GM10266 (cell line): ENCODE data around the gene SKIDA1.

Experiments used
- DNase-seq: peaks from one replicate; pipeline ENCODE4 v3.0.0; 2012; ENCODE audit errors: extremely low spot score
- TF ChIP-seq, protein P1 (sequence below): IDR thresholded peaks from 2 replicates; pipeline ENCODE4 v1.5.1; 2012; ENCODE audit warnings: mild to moderate bottlenecking, low read depth; ENCODE audit not compliant: control insufficient read depth, insufficient read depth; ENCODE audit errors: missing control alignments

Gene SKIDA1

DNA sequence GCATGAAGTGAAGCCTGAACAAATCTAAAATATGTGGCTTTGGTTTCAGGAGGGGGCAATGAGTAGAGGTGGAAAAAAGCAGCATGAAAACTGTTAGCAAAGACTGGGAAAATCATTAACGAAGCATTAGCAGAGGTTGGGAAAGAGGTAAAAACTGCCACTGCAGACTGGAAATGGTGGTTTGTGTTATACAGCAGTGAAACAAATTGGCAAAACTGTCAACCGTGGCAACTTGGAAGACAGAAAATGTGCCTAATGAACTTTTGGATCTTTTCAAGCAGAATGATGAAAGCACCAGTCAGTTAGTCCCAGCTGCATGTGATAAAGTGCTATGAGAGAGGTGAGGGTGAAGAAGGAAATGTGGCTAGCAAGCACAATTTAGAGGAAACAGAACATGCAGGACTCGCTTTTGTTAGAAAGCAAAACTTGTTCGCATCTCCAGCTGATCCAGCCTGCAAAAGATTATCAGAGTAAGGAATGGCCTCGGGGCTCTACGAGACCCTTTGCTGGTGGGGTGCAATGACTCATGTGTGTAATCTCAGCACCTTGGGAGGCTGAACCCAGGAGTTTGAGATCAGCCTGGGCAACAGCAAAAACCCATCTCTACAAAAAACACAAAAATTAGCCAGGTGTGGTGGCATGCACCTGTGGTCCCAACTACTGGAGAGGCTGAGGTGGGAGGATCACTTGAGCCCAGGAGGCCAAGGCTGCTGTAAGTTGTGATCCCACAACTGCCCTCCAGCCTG lies 45.7 kb downstream of the SKIDA1 start:
- TF ChIP-seq, protein P1, sequence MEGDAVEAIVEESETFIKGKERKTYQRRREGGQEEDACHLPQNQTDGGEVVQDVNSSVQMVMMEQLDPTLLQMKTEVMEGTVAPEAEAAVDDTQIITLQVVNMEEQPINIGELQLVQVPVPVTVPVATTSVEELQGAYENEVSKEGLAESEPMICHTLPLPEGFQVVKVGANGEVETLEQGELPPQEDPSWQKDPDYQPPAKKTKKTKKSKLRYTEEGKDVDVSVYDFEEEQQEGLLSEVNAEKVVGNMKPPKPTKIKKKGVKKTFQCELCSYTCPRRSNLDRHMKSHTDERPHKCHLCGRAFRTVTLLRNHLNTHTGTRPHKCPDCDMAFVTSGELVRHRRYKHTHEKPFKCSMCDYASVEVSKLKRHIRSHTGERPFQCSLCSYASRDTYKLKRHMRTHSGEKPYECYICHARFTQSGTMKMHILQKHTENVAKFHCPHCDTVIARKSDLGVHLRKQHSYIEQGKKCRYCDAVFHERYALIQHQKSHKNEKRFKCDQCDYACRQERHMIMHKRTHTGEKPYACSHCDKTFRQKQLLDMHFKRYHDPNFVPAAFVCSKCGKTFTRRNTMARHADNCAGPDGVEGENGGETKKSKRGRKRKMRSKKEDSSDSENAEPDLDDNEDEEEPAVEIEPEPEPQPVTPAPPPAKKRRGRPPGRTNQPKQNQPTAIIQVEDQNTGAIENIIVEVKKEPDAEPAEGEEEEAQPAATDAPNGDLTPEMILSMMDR, result no peak
- no peak for DNase-seq

DNA sequence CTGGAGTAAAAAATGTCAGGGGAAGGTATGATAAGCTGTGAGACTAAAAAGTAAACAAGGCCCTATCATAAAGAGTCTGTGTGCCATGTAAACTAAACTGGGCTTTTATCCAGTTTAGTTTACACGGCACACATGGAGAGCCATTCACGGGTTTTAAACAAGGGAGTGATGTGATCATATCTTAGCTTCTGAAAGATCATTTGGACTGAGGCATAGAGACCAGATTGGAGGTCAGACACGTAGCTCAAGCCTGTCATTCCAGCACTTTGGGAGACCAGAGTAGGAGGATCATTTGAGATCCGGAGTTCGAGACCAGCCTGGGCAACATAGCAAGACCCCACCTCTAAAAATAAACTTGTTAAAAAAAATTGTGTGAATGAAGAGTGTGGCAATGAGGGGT lies 50.1 kb downstream of the SKIDA1 start:
- TF ChIP-seq, protein P1, result no peak
- DNase-seq, result no peak

DNA sequence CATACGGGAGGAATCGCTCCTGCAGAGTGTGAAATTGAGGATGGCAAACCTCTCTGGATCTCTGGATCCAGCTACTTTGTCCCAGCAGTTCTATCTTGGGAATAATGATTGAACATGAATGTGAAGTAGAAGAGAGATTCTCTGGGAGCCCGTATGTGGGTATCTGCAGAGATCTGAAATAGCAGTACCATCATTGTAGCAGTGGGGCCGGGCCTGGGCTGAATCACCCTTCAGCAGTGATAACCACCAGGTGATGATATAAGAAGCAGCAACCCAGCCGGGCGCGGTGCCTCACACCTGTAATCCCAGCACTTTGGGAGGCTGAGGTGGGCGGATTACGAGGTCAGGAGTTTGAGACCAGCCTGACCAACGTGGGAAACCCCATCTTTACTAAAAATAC lies 51.9 kb downstream of the SKIDA1 start:
- DNase-seq, result no peak
- TF ChIP-seq, protein P1, result no peak

DNA sequence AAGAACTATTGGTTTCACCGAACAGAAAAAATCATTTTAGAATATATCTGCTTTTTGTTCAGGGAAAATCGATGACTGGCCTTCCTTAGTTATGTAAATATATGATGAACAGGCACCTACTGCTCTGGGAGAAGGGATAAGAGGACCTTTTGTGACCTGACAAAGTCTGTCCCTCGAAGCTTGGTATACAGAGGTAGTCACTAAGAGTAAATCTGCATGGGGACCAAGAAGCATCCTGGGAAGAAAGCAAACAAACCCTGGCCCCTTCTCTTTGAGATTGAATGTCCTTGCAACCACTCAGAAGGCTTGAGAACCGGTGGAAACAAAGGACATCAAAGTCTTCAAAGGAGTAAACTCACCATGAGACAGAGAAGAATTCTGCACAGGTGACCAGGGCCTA lies 52.3 kb downstream of the SKIDA1 start:
- TF ChIP-seq, protein P1, result no peak

GRCh38 chr10:21468086-21468485 lies 57.4 kb downstream of the SKIDA1 start:
- TF ChIP-seq, protein P1, result no peak
- no peak for DNase-seq

More for the DNA sequence above, 52.3 kb downstream of the SKIDA1 start:
- no peak for DNase-seq

DNA sequence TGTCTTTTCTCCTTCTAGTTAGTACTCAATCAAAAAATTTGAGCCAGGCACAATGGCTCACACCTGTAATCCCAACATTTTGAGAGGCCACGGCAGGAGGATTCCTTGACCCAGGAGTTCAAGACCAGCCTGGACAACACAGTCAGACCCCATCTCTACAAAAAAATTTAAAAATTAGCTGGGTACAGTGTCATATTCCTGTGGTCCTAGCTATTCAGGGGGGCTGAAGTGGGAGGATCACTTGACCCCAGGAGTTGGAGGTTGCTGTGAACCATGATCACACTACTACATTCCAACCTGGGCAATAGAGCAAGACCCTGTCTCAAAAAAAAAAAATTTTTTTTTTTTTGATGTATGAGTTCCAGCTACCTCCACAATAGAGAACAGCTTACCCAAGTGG lies 57.8 kb downstream of the SKIDA1 start:
- TF ChIP-seq, protein P1, result no peak
- DNase-seq, result no peak

- TF ChIP-seq, protein P1, result no peak
- DNase-seq, result no peak
Measured at GRCh38 chr10:21464134-21464533, 61.3 kb downstream of the SKIDA1 start.
